Kidney glomerular epithelial cell (primary cell): ENCODE measurements around the gene TOR1AIP2.

Source experiments
- DNase-seq: peaks from one replicate; lab custom pipeline; 2025; lab: John Stamatoyannopoulos, UW

Gene TOR1AIP2

GRCh38 chr1:179825798-179826460 lies 51.7 kb downstream of the TOR1AIP2 start:
- no peak for DNase-seq

DNA sequence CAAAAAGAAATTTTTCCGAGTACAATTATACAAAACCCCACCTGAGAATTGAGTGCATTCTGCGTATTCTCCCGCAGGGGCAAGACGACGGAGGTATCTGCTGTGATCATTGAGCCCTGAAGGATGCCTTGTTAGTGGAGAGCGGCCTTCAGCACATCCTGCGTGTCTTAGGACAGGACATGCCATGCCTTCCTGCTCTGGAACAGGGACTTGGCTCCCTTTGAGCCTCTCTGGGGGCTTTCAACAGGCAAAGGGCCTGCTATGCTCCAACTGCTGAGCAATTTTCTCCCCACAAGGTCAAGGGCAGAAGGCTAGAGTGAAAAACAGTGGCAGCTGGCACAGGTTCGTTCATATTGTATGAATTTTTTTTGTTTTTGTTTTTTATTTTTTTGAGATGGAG lies 52.4 kb downstream of the TOR1AIP2 start:
- no peak for DNase-seq

- no peak for DNase-seq
These were observed 53.3 kb downstream of the TOR1AIP2 start for GRCh38 chr1:179824265-179824664.

DNA sequence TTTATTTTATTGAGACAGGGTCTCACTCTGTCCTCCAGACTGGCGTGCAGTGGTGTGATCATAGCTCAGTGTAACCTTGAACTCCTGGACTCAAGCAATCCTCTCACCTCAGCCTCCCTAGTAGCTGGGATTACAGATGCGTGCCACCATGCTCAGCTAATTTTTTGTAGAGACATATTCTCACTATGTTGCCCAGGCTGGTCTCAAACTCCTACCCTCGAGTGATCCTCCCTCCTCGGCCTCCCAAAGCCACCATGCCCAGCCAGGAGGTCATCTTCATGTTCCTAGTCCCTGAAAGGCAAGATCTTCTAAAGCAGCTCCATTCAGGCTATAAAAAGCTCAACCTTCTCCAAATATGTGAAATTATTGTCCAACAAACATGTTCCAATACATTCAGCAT lies 53.9 kb downstream of the TOR1AIP2 start:
- no peak for DNase-seq

- no peak for DNase-seq
These were observed 55.5 kb downstream of the TOR1AIP2 start for GRCh38 chr1:179822065-179822464.

DNA sequence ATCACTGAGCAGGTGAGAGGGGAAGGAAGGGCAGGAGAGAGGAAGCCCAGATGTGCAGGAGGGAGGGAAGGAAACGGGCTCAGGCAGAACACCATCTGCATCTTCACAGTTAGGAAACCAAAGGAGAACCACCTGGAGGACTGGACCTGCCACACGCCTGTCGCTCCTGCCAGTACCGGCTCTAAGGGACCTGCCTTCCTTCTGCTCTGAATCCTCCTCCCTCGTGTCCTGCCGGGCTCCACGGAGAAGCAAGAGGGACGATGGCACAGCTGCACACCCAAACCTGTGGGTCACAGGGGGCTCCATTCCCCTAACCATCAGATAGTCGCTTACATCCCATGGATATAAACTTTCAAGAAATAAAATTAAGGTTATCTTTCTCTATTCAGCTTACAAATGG lies 56.1 kb downstream of the TOR1AIP2 start:
- no peak for DNase-seq

GRCh38 chr1:179820226-179820970 lies 57.2 kb downstream of the TOR1AIP2 start:
- DNase-seq: no peak

- DNase-seq: peak; percentile 17
These were observed 58.8 kb downstream of the TOR1AIP2 start for GRCh38 chr1:179818743-179819173.

DNA sequence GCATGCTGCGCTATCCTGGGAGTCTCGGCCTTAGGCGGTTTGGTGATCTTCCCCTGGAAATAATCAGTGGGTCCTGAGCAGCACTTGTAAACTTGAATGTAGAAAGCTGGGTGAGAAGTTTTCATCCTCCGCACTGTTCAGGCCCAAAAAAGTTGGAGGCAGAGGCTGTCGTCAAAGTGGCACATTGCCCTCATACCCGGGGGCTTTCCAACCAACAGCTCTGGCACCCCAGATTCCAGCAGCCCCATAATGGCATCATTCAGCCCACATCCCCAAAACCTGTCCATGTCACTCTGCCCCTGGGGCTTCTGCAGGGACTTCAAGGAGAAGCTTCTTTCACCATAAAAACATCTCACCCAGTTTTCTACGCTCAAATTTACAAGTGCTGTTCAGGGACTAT lies 59.3 kb downstream of the TOR1AIP2 start:
- no peak for DNase-seq

GRCh38 chr1:179817789-179818188 lies 59.8 kb downstream of the TOR1AIP2 start:
- DNase-seq: no peak

GRCh38 chr1:179817056-179817455 lies 60.5 kb downstream of the TOR1AIP2 start:
- no peak for DNase-seq

GRCh38 chr1:179816196-179816960 lies 61.2 kb downstream of the TOR1AIP2 start:
- DNase-seq: peak; percentile 86

- no peak for DNase-seq
These were observed 62.0 kb downstream of the TOR1AIP2 start for GRCh38 chr1:179815641-179816040.

DNA sequence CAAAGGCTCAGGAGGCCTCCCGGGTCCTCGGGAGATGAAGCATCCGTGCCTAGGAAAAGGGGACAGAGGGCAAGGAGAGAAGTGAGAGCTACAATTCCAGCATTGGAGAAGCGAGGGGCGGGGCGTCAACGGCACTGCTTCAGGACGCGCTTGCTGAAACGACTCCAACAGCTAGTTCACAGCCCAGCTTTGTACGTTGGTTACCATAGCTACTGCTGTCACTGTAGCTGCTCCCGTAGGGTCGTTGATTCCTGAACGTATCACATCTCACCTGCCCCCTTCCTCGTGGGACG lies 63.1 kb downstream of the TOR1AIP2 start:
- DNase-seq: no peak

DNA sequence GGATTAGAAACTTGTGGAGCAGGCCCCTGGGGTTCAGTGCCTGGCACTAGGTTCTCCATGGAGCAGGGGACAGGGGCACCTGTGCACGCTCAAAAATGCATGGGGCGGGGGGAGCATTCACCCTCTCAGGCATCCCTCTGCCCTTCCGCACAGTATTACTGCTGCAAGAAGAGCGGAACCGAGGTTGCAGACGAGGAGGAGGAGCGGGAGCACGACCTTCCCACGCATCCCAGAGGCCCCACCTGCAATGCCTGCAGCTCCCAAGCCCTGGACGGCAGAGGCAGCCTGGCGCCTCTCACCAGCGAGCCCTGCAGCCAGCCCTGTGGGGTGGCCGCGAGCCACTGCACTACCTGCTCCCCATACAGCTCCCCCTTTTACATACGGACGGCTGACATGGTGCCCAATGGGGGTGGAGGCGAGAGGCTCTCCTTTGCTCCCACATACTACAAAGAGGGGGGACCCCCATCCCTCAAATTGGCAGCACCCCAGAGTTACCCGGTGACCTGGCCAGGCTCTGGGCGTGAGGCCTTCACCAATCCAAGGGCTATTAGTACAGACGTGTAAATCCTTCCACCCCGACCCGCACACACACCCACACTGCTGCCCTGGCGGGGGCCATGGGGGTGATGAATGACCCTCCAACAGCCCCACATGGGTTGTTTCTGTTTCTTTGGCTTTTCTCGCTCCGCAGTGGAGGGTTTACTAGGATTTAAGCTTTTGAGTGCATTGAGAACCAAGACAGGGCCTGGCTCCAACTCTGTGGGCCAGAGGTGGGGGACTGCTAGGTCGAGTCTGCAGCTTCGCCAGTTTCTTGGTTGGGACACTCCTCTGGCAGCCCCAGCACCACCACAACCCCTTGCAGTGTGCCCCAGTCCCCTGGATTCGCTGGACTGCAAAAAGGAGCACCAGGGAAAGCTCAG lies 63.7 kb downstream of the TOR1AIP2 start:
- DNase-seq: no peak

GRCh38 chr1:179812501-179813292 lies 64.9 kb downstream of the TOR1AIP2 start:
- no peak for DNase-seq

DNA sequence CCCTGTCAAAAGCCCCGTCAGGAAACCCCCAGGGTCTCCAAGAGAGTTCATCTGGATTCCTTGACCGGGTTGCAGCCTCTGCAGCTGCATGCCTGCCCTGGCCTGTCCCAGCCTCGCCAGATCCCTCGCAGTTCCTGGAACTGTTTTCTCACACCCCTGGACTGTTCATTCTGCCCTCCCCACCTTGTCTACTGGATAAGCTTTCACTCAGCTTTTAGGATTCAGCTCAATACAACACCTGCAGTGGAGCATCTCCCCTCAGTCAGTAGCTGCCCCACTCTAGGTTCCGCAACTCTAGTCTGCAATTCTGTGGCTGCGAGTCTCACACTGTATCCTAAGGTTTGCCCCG lies 67.3 kb downstream of the TOR1AIP2 start:
- no peak for DNase-seq

DNA sequence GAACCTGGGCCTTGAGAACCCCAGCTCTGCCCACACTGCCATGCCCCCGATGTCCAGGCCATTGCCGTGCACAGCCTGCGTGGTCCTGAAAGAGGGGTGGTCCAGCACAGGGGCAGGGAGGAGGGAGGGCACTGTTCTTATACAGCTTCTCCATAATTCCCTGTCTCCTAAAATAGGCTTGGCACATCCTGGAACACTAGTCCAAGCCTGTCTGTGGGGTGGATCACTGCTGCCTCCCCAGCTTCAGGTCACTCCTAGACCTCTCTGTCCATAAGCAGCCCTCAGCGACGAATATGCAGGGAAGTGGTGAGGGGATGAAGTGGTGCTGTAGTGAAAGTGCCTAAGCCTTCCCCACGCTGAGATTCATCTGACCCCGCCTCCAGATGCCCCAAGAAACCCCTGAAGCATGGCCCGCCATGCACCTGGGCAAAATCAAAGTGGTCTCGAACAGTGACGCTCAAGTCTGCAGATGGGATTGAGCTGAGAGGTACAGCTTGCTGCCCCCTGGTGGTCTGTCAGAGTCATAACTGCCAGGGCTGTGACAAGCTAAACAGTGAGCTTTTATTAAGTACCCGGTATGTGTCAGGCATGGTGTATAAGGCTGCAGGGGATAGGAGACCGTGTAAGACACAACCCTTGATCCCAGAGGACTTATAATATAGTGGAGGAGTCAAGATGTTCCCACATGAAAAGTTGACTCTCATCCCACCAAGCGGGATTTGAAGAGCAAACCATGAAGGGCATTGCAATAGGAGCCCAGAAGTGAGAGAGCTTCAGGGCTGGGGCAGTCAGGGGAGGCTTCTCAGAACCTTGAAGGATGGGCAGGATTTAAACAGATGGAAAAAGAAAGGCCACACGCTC lies 67.9 kb downstream of the TOR1AIP2 start:
- peak; percentile 57 for DNase-seq

- DNase-seq: no peak
These were observed 69.1 kb downstream of the TOR1AIP2 start for GRCh38 chr1:179808503-179808902.
